HG02571 (cell line): Measurements from ENCODE around the gene FILIP1L.

ENCODE experiments used
- ATAC-seq: cut with Tn5 transposase; IDR thresholded peaks from one replicate; pipeline ENCODE4 v1.9.1; 2021; ENCODE audit warnings: mild to moderate bottlenecking, moderate library complexity; ENCODE audit not compliant: unreplicated experiment

Gene FILIP1L

GRCh38 chr3:100019719-100020118, 94.6 kb downstream of the FILIP1L start:
- no peak for ATAC-seq

DNA sequence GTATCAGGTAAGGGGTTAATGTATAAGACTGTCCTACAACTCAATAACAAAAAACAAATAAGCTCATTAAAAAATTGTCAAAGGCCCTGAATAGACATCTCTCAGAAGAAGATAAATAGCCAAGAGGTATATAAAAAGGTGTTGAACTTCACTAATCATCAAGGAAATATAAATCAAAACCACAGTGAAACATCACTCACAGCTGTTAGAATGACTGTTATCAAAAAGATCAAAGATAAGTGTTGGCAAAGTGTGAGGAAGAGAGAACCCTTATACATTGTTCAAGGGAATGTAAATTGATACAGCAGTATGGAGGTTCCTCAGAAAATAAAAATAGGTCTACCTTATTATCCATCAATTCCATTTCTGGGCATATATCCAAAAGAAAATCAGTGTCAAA, 95.5 kb downstream of the FILIP1L start:
- no peak for ATAC-seq

- no peak for ATAC-seq
Measured at GRCh38 chr3:100010087-100010417, 104.2 kb downstream of the FILIP1L start.

DNA sequence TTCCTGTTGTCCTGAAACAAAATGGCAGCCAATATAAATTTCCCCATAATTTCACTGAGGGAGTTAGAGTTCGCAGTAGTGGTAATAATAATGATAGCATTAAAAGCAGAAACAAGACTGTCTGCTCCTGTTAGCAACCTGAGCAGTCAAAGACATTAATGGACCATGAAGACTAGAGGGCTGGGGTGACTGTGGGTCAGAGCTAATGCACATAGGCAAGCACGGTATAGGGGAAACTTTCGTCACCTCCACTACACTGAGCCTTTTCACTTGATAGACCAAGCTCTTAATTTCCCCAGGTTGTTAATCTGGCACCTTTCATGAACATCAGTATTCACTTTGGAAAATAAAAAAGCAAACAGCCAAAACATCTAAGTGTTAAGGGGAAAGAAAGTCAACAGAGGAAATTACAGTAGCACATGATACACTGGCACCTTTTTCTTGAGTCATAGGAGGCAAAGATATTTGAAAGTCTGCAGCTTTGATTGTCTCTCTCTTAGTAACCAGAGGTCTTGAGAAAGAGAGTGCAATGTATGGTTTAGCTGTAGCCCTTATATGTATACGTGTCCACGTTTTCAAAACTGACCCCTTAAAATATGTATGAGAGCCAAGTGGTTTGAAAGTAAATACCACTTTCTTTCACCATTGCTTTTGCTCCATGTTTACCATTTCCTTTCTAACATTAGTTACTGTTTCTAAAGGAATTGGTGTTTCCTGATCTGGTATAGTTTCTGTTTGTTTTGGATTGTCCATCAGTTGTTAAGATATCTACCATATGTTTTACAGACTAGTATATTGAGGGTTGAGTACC, 104.8 kb downstream of the FILIP1L start:
- ATAC-seq: no peak

DNA sequence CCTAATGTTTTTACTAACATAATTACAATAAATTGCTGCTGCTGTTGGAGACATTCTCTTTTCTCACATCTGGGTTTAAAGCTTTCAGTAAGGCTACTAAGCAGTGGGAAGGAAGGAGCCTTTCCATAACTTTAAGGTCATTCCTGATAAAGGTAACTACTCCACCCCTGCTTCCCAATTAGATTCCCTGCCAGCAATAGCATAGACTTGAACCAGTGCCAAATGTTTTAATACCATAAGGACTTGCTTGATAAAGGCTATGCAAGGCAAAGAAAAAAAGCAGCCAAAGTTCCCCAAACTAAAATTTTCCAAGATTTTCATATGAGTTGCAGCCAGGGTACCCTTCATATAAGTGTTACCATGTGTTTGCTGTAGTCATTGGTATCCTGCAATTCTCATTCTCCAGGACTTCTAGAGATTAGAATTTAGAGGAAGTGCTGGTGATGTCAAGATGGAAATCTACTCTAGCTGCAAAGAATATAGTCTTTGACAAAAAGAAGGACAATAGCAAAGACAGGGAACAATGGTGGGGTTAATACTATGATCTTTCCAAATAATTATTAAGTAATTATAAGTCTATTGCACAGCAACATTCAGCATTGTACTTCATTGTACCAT, 106.1 kb downstream of the FILIP1L start:
- no peak for ATAC-seq

- no peak for ATAC-seq
Measured at GRCh38 chr3:100007313-100007712, 107.0 kb downstream of the FILIP1L start.

DNA sequence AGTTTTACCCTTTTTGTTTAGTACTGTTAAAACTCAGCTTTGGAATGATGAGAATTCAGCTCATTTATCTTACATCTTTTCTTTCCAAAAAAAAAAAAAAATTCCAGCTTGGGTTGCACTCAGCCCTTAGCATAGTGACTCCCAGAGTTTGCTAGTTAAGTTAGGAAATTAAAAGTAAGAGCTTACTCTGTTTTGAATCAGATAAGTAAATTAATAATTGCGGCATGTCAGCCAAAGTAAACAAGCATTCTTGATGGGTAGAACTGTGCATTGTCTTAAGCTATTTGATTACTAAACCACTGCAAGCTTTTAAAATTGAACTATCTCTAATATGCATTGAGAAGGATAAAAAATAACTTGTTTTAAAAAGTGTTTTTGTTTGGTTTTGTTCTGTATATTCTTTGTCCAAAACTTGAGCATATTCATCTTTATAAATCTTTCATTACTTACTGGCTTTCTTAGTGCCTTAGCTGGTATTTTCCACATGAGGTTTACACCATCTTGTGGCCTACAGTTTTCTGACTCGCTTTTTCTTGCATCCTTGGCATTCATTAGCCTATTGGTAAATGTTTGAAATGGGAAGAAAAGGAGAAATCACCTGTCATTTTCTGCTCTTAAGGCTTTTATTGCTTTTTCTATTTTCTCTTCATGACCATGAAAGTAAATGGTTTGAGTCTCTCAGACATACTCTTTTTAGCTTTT, 107.6 kb downstream of the FILIP1L start:
- ATAC-seq: no peak

DNA sequence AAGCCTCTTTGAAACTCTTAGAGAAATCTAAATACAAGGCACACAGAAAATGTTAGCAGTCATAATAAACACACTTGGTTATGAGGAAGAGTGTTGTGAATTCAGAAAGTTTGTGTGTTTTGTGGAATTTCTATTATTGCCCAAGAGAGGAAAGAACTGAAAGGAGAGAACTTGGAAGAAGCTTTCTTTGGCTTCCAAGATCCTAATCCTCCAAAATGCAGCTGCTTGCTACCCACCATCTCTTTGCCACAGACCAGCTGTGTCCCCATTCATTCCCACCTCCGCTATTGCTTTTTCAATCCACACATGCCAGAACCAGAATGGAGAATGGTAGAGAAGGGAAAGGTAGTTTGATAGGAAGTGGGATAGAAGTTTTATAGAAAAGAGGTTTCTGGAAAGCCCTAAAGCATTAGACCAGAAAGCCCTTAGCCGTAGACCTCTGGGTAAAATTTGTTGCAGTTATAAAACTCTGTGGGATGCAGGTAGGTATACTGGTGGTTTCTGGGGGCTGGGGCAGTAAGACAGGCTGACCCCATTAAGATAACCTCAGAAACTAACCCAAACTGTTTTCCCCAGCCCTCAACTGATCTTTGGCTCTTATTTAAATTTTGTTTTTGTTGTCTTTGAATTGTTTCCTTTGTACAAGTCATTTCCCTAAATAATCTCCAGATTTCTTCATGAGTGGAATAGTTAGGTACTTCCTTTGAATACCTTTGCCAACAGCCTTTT, 108.5 kb downstream of the FILIP1L start:
- no peak for ATAC-seq

DNA sequence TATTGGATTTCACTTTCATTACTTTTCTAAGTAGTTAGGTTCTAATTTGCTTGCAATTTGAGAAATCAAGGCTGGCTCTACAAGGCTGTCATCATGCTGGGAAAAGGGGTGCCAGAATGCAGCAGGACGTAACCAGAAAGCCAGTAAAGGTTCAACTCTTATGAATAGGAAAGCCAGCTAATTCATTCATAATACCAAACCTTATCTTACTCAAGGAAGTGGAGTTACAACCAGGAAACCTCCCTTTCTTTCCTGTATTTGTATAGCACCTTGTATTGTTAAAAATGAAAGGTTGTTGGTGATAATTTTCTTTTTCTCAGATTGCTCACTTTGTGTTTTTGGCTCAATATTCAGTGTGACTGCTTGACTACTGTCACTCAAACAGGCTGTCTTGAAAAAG, 109.4 kb downstream of the FILIP1L start:
- ATAC-seq: no peak

- ATAC-seq: no peak
Measured at GRCh38 chr3:100003609-100004503, 110.4 kb downstream of the FILIP1L start.

DNA sequence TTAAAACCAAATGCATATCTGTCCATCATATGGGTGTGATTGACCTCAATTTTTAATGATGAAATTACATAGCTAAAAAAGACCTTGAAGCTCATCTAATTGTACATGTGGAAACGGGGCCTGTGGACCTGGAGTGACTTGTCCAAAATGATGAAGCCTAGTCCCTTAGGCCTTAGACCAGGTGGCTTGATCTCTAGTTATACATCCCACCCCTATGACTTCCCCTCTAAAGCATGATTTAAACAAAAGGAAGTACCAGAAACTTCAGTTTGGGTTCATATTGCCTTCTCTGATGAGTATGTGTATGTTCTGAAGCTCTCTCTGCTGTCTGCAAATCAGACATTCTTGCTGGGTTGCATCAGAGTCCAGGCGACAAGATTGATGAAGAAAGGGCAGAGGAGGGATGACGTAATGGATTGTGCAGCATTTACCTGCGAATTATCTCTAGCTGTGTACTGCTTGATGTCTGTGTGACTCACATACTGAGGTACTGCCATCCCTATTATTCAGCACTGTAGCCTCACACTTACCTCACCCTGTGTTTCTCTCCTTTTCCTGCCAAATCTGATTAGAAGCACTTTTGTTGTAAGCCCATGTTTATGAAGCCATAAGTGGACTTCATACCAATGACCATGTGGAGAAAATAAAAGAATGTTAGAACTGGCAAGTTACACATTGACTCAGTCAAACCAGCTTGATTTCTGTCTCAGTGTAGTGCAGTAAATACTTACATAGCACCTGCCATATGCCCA, 111.5 kb downstream of the FILIP1L start:
- ATAC-seq: no peak

- ATAC-seq: no peak
Measured at GRCh38 chr3:100001526-100002270, 112.6 kb downstream of the FILIP1L start.

DNA sequence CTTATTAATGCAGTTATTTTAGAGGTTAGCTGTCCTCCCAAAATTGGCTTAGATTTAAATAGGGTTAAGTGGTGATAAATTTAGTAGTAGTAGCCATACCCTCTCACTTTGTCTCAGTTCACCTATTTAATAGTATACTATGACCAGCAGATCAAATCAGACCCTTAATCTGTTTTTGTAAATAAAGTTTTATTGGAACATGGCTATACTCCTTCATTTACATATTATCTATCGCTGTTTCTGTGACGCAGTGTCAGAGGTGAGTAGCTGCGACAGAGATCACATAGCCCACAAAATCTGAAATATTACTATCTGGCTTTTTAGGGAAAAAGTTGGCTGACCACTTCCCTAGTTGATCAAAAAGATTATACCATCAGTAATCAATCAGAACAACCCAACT, 113.2 kb downstream of the FILIP1L start:
- ATAC-seq: no peak

- ATAC-seq: no peak
Measured at GRCh38 chr3:99999536-99999935, 114.8 kb downstream of the FILIP1L start.

DNA sequence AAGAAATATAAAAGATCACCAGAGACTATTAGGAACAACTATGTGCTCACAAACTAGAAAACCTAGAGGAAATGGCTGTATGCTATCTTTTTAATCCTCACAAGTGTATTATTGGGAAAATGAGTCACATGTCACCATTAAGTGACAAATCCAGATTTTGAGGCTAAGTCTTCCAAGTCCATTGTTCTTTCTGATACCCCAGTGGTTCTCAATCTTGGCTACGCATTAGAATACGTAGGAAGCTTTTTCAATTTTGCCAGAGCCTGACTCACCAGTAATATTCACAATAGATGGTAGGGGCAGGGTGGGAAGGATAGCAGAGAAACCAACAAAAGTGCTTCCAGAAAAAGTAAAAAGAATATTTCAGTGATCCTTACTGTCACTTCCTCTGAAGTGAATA, 117.0 kb downstream of the FILIP1L start:
- ATAC-seq: no peak

GRCh38 chr3:99990179-99990578, 124.1 kb downstream of the FILIP1L start:
- ATAC-seq: no peak

DNA sequence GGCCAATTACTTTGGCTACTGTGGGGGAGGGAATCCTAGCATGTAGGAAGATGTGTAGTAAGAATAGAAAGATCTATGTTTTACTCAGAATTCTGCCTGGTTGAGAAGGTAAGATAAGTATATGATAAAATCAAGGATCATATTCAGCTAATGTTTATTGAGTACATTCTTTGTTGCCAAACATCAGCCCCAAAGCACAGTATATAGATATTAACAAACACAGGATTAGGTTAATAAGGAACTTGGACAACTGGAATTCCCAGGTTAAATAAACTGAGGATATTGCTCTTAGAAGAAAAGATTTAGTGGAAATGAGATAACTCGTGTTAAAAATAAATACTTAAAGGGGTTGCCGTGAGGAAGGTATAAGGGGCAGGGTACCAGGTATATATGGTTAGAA, 129.6 kb downstream of the FILIP1L start:
- ATAC-seq: no peak

GRCh38 chr3:99984139-99984538, 130.2 kb downstream of the FILIP1L start:
- no peak for ATAC-seq

GRCh38 chr3:99982650-99983049, 131.7 kb downstream of the FILIP1L start:
- ATAC-seq: no peak
